HG03575 (cell line): ENCODE results near the gene ARL14EPL.
"Not testable (repeated sequence)": the region's sequence is repeated elsewhere in the genome, so short reads cannot be mapped to it uniquely, and the experiment has no call there.

Source experiments
- ATAC-seq: cut with Tn5 transposase; IDR thresholded peaks from one replicate; pipeline ENCODE4 v1.9.1; 2021; ENCODE audit not compliant: unreplicated experiment, insufficient number of reproducible peaks, low FRiP score; ENCODE audit errors: extremely low read depth

Gene ARL14EPL

DNA sequence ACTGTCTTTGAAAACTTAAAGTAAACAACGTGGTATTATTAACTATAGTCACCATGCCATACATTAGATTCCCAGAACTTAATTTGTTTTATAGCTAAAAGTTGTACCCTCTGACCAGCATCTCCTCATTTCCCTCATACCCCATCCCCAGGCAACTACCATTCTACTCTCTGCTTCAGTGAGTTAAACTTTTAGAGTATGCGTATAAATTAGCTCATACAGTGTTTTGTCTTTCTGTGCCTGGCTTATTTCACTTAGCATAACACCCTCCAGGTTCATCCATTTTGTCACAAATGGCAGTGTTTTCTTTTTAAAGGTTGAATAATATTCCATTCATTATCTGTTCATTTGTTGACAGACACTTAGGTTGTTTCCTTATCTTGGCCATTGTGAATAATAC lies 66.7 kb downstream of the ARL14EPL start:
- no peak for ATAC-seq

DNA sequence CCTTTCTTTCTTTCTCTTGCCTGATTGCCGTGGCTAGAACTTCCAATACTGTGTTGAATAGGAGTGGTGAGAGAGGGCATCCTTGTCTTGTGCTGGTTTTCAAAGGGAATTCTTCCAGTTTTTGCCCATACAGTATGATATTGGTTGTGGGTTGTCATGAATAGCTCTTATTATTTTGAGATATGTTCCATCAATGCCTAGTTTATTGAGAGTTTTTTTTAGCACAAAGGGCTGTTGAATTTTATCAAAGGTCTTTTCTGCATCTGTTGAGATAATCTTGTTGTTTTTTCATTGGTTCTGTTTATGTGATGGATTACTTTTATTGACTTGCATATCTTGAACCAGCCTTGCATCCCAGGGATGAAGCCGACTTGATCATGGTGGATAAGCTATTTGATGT lies 72.7 kb downstream of the ARL14EPL start:
- ATAC-seq: not testable (repeated sequence)
